ENCODE data around the gene DLG2. TPM values are rescaled to one million over a fixed set of nuclear protein-coding genes. Genes with fewer than 3 reads are reported as not detected.

DLG2 gene
- total and polyA plus RNA-seq, 9 of the 15 experiments (the other 6 are each of a cell fraction or from before 2014, with no cell fraction given) = 0.52 to 1.6 (median 0.95) TPM

DNA sequence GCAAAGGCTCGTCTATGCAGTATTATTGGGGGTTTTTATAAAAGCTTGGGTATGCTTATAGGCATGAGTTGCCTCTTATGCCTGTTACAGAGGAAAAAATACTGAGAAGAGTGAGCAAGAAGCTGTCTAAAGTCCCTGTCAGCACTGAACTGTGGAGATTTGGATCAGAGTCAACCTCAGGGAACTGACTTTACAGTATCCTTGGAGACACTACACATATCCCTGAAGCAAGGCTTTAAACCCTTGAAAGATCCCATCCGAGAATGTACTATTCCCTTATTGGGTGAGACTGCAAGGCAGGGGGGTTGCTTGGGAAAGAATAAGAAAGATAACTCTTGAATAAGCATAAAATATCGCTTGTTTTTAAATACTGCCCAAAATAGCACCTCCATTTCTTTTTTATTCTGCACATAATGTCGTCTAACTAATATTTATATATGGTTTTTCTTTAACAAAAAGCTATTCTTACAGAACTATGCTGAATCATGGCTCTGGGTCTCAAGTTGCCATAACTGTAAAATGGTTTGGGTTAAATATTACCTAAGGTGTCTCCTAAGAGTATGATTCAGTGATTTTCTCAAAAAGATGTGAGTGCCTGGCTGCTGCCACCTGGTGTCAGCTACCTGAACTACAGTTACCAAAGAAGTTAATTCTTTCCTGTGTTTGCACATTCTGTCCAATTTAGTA lies 1062.8 kb downstream of the DLG2 start (continued):
- TF ChIP-seq, protein P1, sequence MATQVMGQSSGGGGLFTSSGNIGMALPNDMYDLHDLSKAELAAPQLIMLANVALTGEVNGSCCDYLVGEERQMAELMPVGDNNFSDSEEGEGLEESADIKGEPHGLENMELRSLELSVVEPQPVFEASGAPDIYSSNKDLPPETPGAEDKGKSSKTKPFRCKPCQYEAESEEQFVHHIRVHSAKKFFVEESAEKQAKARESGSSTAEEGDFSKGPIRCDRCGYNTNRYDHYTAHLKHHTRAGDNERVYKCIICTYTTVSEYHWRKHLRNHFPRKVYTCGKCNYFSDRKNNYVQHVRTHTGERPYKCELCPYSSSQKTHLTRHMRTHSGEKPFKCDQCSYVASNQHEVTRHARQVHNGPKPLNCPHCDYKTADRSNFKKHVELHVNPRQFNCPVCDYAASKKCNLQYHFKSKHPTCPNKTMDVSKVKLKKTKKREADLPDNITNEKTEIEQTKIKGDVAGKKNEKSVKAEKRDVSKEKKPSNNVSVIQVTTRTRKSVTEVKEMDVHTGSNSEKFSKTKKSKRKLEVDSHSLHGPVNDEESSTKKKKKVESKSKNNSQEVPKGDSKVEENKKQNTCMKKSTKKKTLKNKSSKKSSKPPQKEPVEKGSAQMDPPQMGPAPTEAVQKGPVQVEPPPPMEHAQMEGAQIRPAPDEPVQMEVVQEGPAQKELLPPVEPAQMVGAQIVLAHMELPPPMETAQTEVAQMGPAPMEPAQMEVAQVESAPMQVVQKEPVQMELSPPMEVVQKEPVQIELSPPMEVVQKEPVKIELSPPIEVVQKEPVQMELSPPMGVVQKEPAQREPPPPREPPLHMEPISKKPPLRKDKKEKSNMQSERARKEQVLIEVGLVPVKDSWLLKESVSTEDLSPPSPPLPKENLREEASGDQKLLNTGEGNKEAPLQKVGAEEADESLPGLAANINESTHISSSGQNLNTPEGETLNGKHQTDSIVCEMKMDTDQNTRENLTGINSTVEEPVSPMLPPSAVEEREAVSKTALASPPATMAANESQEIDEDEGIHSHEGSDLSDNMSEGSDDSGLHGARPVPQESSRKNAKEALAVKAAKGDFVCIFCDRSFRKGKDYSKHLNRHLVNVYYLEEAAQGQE (IDR thresholded peaks at IDR 0.05; ENCODE audit: borderline replicate concordance) = peak; percentile 14; the same call in 1 of the 2 replicates
- TF ChIP-seq, protein P1 (CRISPR knock-in tag; IDR thresholded peaks at IDR 0.05; ENCODE audit: low read depth) = no peak
- no peak for TF ChIP-seq MCM3 (IDR thresholded peaks at IDR 0.05)

All from K562 (cell line).